ENCODE measurements around the gene TTYH2. TPM values are rescaled to one million over a fixed set of nuclear protein-coding genes. Genes with fewer than 3 reads are reported as not detected.
A peak's percentile ranks its signal among the peaks of the same experiment; 100 is the strongest.

Gene TTYH2
- total and polyA plus RNA-seq, 2 donors (not counting 1 experiment from before 2014, with no cell fraction given), result 3.0 to 3.1 TPM

DNA sequence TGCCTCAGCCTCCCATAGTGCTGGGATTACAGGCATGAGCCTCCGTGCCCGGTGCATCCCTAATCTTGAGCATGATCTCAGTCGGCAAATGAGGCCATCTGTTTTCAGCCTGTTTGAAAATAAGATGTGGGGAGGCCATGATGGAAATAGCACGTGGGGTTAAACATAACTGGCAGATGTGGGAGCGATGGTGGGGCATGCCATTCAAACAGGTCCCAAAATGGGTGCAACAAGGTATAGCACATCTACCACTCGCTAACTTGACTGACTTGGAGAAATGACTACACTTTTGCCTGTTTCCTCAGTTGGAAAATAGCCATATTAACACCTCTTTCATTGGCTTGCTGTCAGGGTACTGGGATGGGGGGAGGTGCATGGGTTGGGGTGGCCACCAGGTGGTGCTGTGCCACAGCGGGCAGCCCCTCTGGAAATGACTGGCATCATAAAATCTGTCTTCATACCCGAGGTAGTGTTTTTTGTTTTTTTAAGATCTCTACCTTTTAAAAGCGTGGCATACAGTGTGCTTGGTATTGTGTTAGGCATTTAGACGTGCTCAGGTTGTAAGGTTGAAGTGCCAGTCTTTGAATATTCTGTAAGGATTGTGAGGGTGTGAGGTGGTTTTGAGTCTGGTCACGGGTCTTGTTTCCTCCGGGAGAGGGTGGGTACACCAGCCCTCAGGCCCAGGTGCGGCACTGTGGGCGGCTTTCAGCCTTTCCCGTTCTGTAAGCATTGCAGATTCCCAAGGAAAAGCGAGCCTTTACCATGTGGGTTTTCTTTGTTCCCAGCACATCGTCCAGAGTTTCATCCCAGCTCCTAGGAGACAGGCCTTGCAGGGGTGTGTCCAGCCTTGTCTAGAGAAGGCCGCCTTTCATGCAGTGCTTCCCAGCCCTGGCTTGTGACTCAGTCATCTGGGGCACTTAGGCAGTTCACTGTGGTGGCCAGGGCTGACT, 2.9 kb upstream of the TTYH2 start:
- peaks cover 20% of the 10 kb centered on the region for H3K79me2 ChIP-seq (ENCODE audit: control insufficient read depth, insufficient read depth, low read length)

More for the DNA sequence above, 2.9 kb upstream of the TTYH2 start:
- Histone ChIP-seq H3K36me3 (replicated peaks in 1 of 2; ENCODE audit: control extremely low read depth in 1 of 2, control insufficient read depth in 1 of 2, extremely low read depth in 1 of 2, insufficient read depth in 2 of 2, low read length in 1 of 2) (peaks cover 0 to 41% of the 10 kb centered on the region in 2 experiments), H3K9ac (ENCODE audit: low read length) (no peak overlapping the region), H3K4me2 (replicated peaks; ENCODE audit: low read depth, low read length, poor library complexity, severe bottlenecking) (no peak overlapping the region), H4K20me1 (ENCODE audit: control insufficient read depth, insufficient read depth, low read length, poor library complexity, severe bottlenecking) (peaks cover 66% of the 10 kb centered on the region), H3K4me3 (ENCODE audit: control extremely low read depth in 1 of 5, extremely low read depth in 1 of 5, insufficient read depth in 1 of 5, low read depth in 2 of 5, low read length in 4 of 5) (no peak overlapping the region), H2AFZ (ENCODE audit: insufficient read depth, low read depth, low read length, poor library complexity, severe bottlenecking) (no peak overlapping the region), H3K4me1 (ENCODE audit: control insufficient read depth in 2 of 2, insufficient read depth in 2 of 2, low read length in 2 of 2) (peaks cover 26 to 46% of the 10 kb centered on the region in 2 donors), H3K9me3 (ENCODE audit: control extremely low read depth in 1 of 3, control insufficient read depth in 2 of 3, insufficient read depth in 1 of 3, low read length in 2 of 3) (no peaks in the 10 kb centered on the region), H3K27ac (ENCODE audit: low read length in 2 of 2) (no peak overlapping the region), H3K27me3 (replicated peaks in 1 of 4; ENCODE audit: control extremely low read depth in 1 of 4, control insufficient read depth in 3 of 4, insufficient read depth in 4 of 4, low read length in 3 of 4) (no peaks in the 10 kb centered on the region)
- ChIA-PET CTCF (interaction anchor here (1.0 to 3.1 kb wide), 10 partner anchors 8 to 246 kb away, joined by 3 to 17 read pairs (median 4); partner anchors contain the start of genes BTBD17, GPR142 and RPL38), POLR2A (no interaction called here)
- WGBS (ENCODE audit: insufficient coverage), result 79% methylated on average over 15 of the region's 18 CpGs
- intact Hi-C loops (cut with micrococcal nuclease), result loop anchor here (1.0 kb wide), 2 partner anchors 151 to 247 kb away; partner anchors contain the start of gene BTBD17
- peak; percentile 94 for TF ChIP-seq CTCF (IDR thresholded peaks at IDR 0.05)
- no peak for TF ChIP-seq EZH2 (IDR thresholded peaks at IDR 0.05; ENCODE audit: borderline replicate concordance, insufficient read depth, low read depth, low read length, poor library complexity, severe bottlenecking)
- ATAC-seq (ENCODE audit: low read depth), result peak; percentile 42
- Mint-ChIP-seq H3K27me3 (no peaks in the 10 kb centered on the region), H3K4me3 (peak overlapping the region; percentile 63), H3K27ac (peak overlapping the region; percentile 89), H3K9me3 (ENCODE audit: insufficient read depth) (no peaks in the 10 kb centered on the region), H3K4me1 (peaks cover 50% of the 10 kb centered on the region)
- peak; percentile 82 for DNase-seq
